HEK293 (cell line): ENCODE data around the gene CBX7.

Experiments
- CTCF ChIA-PET: fragments of 350-600 bp; formaldehyde crosslinking; extraction: SDS; loops from one replicate; lab custom pipeline; 2021; ENCODE audit warnings: antibody characterized with exemption; lab: Yijun Ruan, JAX
- POLR2A ChIA-PET: fragments of 300-600 bp; formaldehyde crosslinking; extraction: SDS; loops from one replicate; lab custom pipeline; 2020; ENCODE audit warnings: antibody characterized with exemption, inconsistent platforms; lab: Yijun Ruan, JAX
- H3K27ac ChIP-seq: fragments of 200-500 bp; sonication (Bioruptor generic); 2 replicates; pipeline ENCODE4 v1.5.1; 2014; ENCODE audit warnings: low read depth, low read length, control low read depth, inconsistent platforms; ENCODE audit errors: extremely low read depth
- H3K36me3 ChIP-seq, 2 experiments: fragments of 200-500 bp in 1 of 2; sonication (Bioruptor generic) in 1 of 2; 1 replicate in 1 of 2; 2 replicates in 1 of 2; pipeline ENCODE4 v1.5.1; 2014 to 2017; ENCODE audit warnings: inconsistent platforms in 2 of 2, low read length in 2 of 2; ENCODE audit not compliant: control insufficient read depth in 2 of 2, insufficient read depth in 1 of 2
- H3K4me1 ChIP-seq: fragments of 200-500 bp; sonication (Bioruptor generic); 2 replicates; pipeline ENCODE4 v1.5.1; 2014; ENCODE audit warnings: mild to moderate bottlenecking, low read length, inconsistent platforms; ENCODE audit not compliant: control insufficient read depth, insufficient read depth
- H3K4me3 ChIP-seq: 2 replicates; pipeline ENCODE4 v1.5.1; 2011; ENCODE audit warnings: low read depth, mild to moderate bottlenecking, control low read depth, low read length, moderate library complexity
- H3K9me3 ChIP-seq: fragments of 200-500 bp; sonication (Bioruptor generic); 2 replicates; pipeline ENCODE4 v1.5.1; 2014; ENCODE audit warnings: low read depth, low read length, inconsistent platforms; ENCODE audit not compliant: control insufficient read depth, insufficient read depth
- BCL11A ChIP-seq: fragments of 450-650 bp; formaldehyde crosslinking; IDR thresholded peaks from 2 replicates; pipeline ENCODE4 v1.5.1; 2016; ENCODE audit warnings: low read depth, missing biosample characterization, missing genetic modification characterization
- SCRT1 ChIP-seq: fragments of 450-650 bp; formaldehyde crosslinking; IDR thresholded peaks from 2 replicates; pipeline ENCODE4 v1.5.1; 2016; ENCODE audit warnings: missing biosample characterization, missing genetic modification characterization, borderline replicate concordance
- SP3 ChIP-seq: fragments of 450-650 bp; formaldehyde crosslinking; IDR thresholded peaks from 2 replicates; pipeline ENCODE4 v1.5.1; 2016; ENCODE audit warnings: missing biosample characterization, missing genetic modification characterization
- ZNF248 ChIP-seq: fragments of 450-650 bp; formaldehyde crosslinking; IDR thresholded peaks from 2 replicates; pipeline ENCODE4 v1.5.1; 2017; ENCODE audit warnings: missing biosample characterization, missing genetic modification characterization
- ZNF394 ChIP-seq: fragments of 450-650 bp; formaldehyde crosslinking; IDR thresholded peaks from 2 replicates; pipeline ENCODE4 v1.5.1; 2016; ENCODE audit warnings: missing biosample characterization, missing genetic modification characterization, mild to moderate bottlenecking, moderate library complexity, borderline replicate concordance
- ZNF561 ChIP-seq: fragments of 450-650 bp; IDR thresholded peaks from 2 replicates; pipeline ENCODE4 v1.5.1; 2018; ENCODE audit warnings: missing biosample characterization, missing genetic modification characterization, borderline replicate concordance
- ZNF585B ChIP-seq: fragments of 450-650 bp; formaldehyde crosslinking; IDR thresholded peaks from 2 replicates; pipeline ENCODE4 v1.5.1; 2016; ENCODE audit warnings: missing biosample characterization, missing genetic modification characterization
- ZNF654 ChIP-seq: fragments of 450-650 bp; formaldehyde crosslinking; IDR thresholded peaks from 2 replicates; pipeline ENCODE4 v1.5.1; 2016; ENCODE audit warnings: low read depth, missing biosample characterization, missing genetic modification characterization
- ZSCAN23 ChIP-seq: fragments of 450-650 bp; formaldehyde crosslinking; IDR thresholded peaks from 2 replicates; pipeline ENCODE4 v1.5.1; 2016; ENCODE audit warnings: missing biosample characterization, missing genetic modification characterization
- TF ChIP-seq, protein P1 (sequence below): fragments of 450-650 bp; formaldehyde crosslinking; IDR thresholded peaks from 2 replicates; pipeline ENCODE4 v1.5.1; 2016; ENCODE audit warnings: missing biosample characterization, missing genetic modification characterization
- TF ChIP-seq, protein P2 (sequence below): fragments of 450-650 bp; formaldehyde crosslinking; IDR thresholded peaks from 2 replicates; pipeline ENCODE4 v1.5.1; 2016; ENCODE audit warnings: missing biosample characterization, missing genetic modification characterization
- TF ChIP-seq, protein P3 (sequence below): fragments of 450-650 bp; formaldehyde crosslinking; IDR thresholded peaks from 2 replicates; pipeline ENCODE4 v1.5.1; 2016; ENCODE audit warnings: missing biosample characterization, missing genetic modification characterization, low read depth
- TF ChIP-seq, protein P4 (sequence below): fragments of 450-650 bp; formaldehyde crosslinking; IDR thresholded peaks from 2 replicates; pipeline ENCODE4 v1.5.1; 2016; ENCODE audit warnings: missing biosample characterization, missing genetic modification characterization

The CBX7 gene

DNA sequence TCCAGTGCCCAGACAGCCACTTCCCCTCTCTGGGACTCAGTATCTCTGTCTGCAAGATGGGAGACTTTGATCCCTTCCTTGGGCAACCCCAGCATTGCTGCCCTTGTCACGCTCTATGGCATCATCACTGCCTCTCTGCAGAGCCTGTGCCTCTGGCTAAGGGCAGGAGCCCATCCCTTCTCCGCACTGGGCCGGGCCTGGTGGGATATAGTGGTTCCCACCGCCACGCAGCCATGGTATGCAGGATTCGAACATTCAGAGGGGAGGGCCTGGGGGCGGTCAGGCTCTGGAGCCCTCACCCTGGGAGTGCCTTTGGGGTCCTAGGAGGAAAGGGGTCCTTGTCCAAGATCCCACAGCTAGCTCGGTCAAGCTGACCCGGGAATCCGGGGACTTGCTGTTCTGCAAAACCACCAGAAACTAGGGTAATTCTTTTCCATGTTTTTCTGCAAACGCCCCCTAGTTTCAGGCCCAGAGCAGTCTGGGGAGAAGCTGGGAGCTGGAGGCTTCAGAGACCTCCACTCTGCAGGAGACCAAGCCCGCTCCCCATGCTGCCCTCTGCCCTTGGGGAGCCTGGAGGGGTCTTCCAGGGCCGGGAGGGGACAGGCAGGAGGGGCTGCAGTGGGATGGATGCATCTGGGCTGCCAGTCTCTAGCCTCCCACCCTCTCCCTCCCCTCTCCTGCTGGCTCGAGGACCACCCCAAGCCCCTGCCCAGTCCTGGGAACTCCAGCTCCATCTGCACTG lies 24.4 kb upstream of the CBX7 start:
- CTCF ChIA-PET: interaction anchor here (1.1 to 8.1 kb wide), 4 partner anchors 39 to 140 kb away, joined by 3 to 98 read pairs (median 5); partner anchors contain the start of gene RPL3

DNA sequence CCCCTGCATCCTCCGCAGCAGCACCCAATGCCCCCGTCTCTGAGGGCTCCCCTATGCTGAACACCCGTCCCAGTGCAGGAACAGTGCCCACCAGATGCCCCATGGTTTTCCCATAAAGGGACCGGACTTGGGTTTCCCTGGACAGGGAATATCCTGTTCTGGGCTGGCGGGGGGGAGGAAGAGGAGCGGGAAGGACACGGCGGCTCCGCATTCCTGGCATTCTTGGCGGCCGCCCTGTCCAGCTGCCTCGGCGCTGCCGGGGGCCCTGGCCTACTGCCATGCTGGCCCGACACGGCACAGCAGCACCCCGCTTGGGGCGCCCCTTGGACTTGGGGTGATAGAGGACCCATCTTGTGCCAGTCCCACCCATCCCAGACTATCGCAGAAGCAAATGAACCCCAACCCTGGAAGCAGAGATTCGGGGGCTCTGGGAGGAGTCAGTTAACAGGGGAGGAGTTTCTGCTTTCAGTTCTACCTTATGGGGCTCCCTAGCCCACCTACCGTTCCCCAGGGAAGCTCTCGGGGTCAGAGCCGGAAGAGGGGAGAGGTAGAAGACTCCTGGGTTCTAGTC lies 23.7 kb upstream of the CBX7 start:
- POLR2A ChIA-PET: interaction anchor here (1.0 to 10.8 kb wide), 4 partner anchors 67 to 141 kb away, joined by 3 to 119 read pairs (median 48); partner anchors contain the start of genes PDGFB and RPL3

More for the DNA sequence above, 24.4 kb upstream of the CBX7 start:
- Histone ChIP-seq H3K4me3 (no peak overlapping the region), H3K27ac (no peak overlapping the region), H3K9me3 (no peaks in the 10 kb centered on the region), H3K4me1 (peaks cover 10% of the 10 kb centered on the region), H3K36me3 (no peaks in the 10 kb centered on the region)
- POLR2A ChIA-PET: interaction anchor here (1.6 to 10.8 kb wide), 3 partner anchors 66 to 140 kb away, joined by 4 to 119 read pairs (median 93); partner anchors contain the start of gene RPL3
- TF ChIP-seq, protein P1, sequence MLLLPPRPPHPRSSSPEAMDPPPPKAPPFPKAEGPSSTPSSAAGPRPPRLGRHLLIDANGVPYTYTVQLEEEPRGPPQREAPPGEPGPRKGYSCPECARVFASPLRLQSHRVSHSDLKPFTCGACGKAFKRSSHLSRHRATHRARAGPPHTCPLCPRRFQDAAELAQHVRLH: no peak
- TF ChIP-seq ZNF561: no peak
- no peak for TF ChIP-seq ZNF585B (tag by site-specific recombination)
- no peak for TF ChIP-seq BCL11A (tag by site-specific recombination)
- TF ChIP-seq SP3 (tag by site-specific recombination): no peak
- TF ChIP-seq, protein P2, sequence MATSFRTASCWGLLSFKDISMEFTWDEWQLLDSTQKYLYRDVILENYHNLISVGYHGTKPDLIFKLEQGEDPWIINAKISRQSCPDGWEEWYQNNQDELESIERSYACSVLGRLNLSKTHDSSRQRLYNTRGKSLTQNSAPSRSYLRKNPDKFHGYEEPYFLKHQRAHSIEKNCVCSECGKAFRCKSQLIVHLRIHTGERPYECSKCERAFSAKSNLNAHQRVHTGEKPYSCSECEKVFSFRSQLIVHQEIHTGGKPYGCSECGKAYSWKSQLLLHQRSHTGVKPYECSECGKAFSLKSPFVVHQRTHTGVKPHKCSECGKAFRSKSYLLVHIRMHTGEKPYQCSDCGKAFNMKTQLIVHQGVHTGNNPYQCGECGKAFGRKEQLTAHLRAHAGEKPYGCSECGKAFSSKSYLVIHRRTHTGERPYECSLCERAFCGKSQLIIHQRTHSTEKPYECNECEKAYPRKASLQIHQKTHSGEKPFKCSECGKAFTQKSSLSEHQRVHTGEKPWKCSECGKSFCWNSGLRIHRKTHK (tag by site-specific recombination): no peak
- TF ChIP-seq ZNF248: no peak
- no peak for TF ChIP-seq ZNF654 (tag by site-specific recombination)
- TF ChIP-seq SCRT1: no peak
- TF ChIP-seq ZNF394: no peak

More for the DNA sequence above, 23.7 kb upstream of the CBX7 start:
- CTCF ChIA-PET: interaction anchor here (0.9 to 8.1 kb wide), 4 partner anchors 39 to 155 kb away, joined by 3 to 98 read pairs (median 5); partner anchors contain the start of gene RPL3
- no peak overlapping the region for H3K27ac ChIP-seq
- no peaks in the 10 kb centered on the region for H3K9me3 ChIP-seq
- no peak for TF ChIP-seq ZSCAN23
- TF ChIP-seq, protein P3, sequence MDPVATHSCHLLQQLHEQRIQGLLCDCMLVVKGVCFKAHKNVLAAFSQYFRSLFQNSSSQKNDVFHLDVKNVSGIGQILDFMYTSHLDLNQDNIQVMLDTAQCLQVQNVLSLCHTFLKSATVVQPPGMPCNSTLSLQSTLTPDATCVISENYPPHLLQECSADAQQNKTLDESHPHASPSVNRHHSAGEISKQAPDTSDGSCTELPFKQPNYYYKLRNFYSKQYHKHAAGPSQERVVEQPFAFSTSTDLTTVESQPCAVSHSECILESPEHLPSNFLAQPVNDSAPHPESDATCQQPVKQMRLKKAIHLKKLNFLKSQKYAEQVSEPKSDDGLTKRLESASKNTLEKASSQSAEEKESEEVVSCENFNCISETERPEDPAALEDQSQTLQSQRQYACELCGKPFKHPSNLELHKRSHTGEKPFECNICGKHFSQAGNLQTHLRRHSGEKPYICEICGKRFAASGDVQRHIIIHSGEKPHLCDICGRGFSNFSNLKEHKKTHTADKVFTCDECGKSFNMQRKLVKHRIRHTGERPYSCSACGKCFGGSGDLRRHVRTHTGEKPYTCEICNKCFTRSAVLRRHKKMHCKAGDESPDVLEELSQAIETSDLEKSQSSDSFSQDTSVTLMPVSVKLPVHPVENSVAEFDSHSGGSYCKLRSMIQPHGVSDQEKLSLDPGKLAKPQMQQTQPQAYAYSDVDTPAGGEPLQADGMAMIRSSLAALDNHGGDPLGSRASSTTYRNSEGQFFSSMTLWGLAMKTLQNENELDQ (tag by site-specific recombination): no peak
- TF ChIP-seq, protein P4, sequence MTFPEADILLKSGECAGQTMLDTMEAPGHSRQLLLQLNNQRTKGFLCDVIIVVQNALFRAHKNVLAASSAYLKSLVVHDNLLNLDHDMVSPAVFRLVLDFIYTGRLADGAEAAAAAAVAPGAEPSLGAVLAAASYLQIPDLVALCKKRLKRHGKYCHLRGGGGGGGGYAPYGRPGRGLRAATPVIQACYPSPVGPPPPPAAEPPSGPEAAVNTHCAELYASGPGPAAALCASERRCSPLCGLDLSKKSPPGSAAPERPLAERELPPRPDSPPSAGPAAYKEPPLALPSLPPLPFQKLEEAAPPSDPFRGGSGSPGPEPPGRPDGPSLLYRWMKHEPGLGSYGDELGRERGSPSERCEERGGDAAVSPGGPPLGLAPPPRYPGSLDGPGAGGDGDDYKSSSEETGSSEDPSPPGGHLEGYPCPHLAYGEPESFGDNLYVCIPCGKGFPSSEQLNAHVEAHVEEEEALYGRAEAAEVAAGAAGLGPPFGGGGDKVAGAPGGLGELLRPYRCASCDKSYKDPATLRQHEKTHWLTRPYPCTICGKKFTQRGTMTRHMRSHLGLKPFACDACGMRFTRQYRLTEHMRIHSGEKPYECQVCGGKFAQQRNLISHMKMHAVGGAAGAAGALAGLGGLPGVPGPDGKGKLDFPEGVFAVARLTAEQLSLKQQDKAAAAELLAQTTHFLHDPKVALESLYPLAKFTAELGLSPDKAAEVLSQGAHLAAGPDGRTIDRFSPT: peak; percentile 9; the same call in 1 of the 2 replicates
- H3K4me1 ChIP-seq: peaks cover 10% of the 10 kb centered on the region
- no peak overlapping the region for H3K4me3 ChIP-seq
- no peaks in the 10 kb centered on the region for H3K36me3 ChIP-seq
